DOHH2 (cell line): ENCODE measurements around the gene AGK.

ENCODE experiments used
- H3F3A ChIP-seq: fragments of 200-600 bp; sonication (generic), shearing (Covaris generic); 2 replicates; pipeline ENCODE4 v1.6.0; 2016; ENCODE audit warnings: antibody characterized with exemption, mild to moderate bottlenecking; ENCODE audit not compliant: control insufficient read depth, insufficient read depth
- H3K27ac ChIP-seq: fragments of 200-600 bp; sonication (generic); 2 replicates; pipeline ENCODE4 v1.5.1; 2014; ENCODE audit warnings: low read depth, mild to moderate bottlenecking, low read length, moderate library complexity
- H3K27me3 ChIP-seq: fragments of 200-600 bp; sonication (generic); 2 replicates; pipeline ENCODE4 v1.6.1; 2014; ENCODE audit warnings: mild to moderate bottlenecking, low read length, mixed read lengths; ENCODE audit not compliant: control insufficient read depth
- H3K36me3 ChIP-seq: fragments of 200-600 bp; sonication (generic); 2 replicates; pipeline ENCODE4 v1.6.1; 2014; ENCODE audit warnings: mild to moderate bottlenecking, low read length, moderate library complexity, mixed read lengths; ENCODE audit not compliant: control insufficient read depth
- H3K4me1 ChIP-seq: fragments of 200-600 bp; sonication (generic); 2 replicates; pipeline ENCODE4 v1.6.1; 2014; ENCODE audit warnings: mild to moderate bottlenecking, low read length, mixed read lengths; ENCODE audit not compliant: control insufficient read depth
- H3K4me2 ChIP-seq: fragments of 200-600 bp; sonication (generic); 2 replicates; pipeline ENCODE4 v1.6.0; 2014; ENCODE audit warnings: mild to moderate bottlenecking, low read length, moderate library complexity
- H3K4me3 ChIP-seq: fragments of 200-600 bp; sonication (generic); 2 replicates; pipeline ENCODE4 v1.5.1; 2014; ENCODE audit warnings: mild to moderate bottlenecking, low read length, mixed read lengths
- H3K79me2 ChIP-seq: fragments of 200-600 bp; sonication (generic); 2 replicates; pipeline ENCODE4 v1.6.1; 2014; ENCODE audit warnings: mild to moderate bottlenecking, low read length, mixed read lengths; ENCODE audit not compliant: control insufficient read depth
- H3K9me2 ChIP-seq: fragments of 200-600 bp; sonication (generic); replicated peaks from 2 replicates; pipeline ENCODE4 v1.6.1; 2014; ENCODE audit warnings: mild to moderate bottlenecking, low read length, mixed read lengths; ENCODE audit not compliant: control insufficient read depth
- H3K9me3 ChIP-seq: fragments of 200-600 bp; sonication (generic); 2 replicates; pipeline ENCODE4 v1.6.1; 2014; ENCODE audit warnings: antibody characterized with exemption, low read length, mixed read lengths; ENCODE audit not compliant: control insufficient read depth, insufficient read depth
- H4K20me1 ChIP-seq: fragments of 200-600 bp; sonication (generic); 2 replicates; pipeline ENCODE4 v1.6.0; 2014; ENCODE audit warnings: low read depth, mild to moderate bottlenecking, antibody characterized with exemption, low read length, moderate library complexity; ENCODE audit not compliant: control insufficient read depth, insufficient read depth
- CTCF ChIP-seq: fragments of 200-600 bp; sonication (generic); IDR thresholded peaks from one replicate; pipeline ENCODE4 v1.5.1; 2014; ENCODE audit warnings: antibody characterized with exemption, mild to moderate bottlenecking, low read depth, low read length; ENCODE audit not compliant: poor library complexity, severe bottlenecking
- EZH2phosphoT487 ChIP-seq: fragments of 200-600 bp; sonication (generic); IDR thresholded peaks from 2 replicates; pipeline ENCODE4 v1.6.1; 2017; ENCODE audit warnings: borderline replicate concordance, mild to moderate bottlenecking, antibody characterized with exemption, low read length, moderate library complexity, mixed read lengths

The AGK gene

GRCh38 chr7:141567432-141567831 lies 16.2 kb downstream of the AGK start:
- no peak overlapping the region for H3K4me3 ChIP-seq
- H3K79me2 ChIP-seq = peaks cover under 1% of the 10 kb centered on the region
- H3K27ac ChIP-seq = no peak overlapping the region
- 0 out of 2 replicates have a peak, but pooled peaks cover 4% of the 10 kb centered on the region for H3K9me3 ChIP-seq
- no peaks in the 10 kb centered on the region for H3F3A ChIP-seq
- no peak overlapping the region for H3K4me2 ChIP-seq
- peaks cover 65% of the 10 kb centered on the region for H3K36me3 ChIP-seq
- H3K27me3 ChIP-seq = no peaks in the 10 kb centered on the region
- no peaks in the 10 kb centered on the region for H3K9me2 ChIP-seq
- TF ChIP-seq CTCF (no peak), EZH2phosphoT487 (no peak)
- no peaks in the 10 kb centered on the region for H3K4me1 ChIP-seq
- H4K20me1 ChIP-seq = no peaks in the 10 kb centered on the region

DNA sequence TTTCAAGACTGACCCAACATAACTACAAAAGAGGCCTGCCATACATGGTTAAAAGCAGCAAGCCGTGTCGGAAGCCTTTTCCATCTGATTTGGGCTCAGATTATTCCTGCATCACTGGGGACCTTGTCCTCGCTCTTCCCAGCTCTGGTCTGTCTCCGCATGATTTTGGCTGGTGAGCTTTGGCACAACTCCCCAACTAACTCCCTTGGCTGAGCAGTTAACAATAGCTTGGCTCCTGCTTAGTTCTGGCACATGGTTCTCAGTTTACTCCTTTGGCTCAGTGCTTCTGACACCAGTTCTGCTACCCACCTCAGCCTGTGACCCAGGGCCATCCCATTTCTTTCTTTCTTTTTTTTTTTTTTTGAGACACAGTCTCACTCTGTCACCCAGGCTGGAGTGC lies 17.0 kb downstream of the AGK start:
- Histone ChIP-seq H3K27me3 (no peaks in the 10 kb centered on the region), H3K4me2 (no peak overlapping the region), H3K4me3 (no peak overlapping the region), H3K79me2 (no peaks in the 10 kb centered on the region), H4K20me1 (no peaks in the 10 kb centered on the region), H3K4me1 (no peaks in the 10 kb centered on the region), H3K9me2 (no peaks in the 10 kb centered on the region), H3K27ac (no peak overlapping the region), H3K36me3 (peaks cover 58% of the 10 kb centered on the region), H3F3A (no peaks in the 10 kb centered on the region), H3K9me3 (0 out of 2 replicates have a peak, but pooled peaks cover 4% of the 10 kb centered on the region)
- TF ChIP-seq EZH2phosphoT487 (no peak), CTCF (no peak)

GRCh38 chr7:141571059-141571458 lies 19.8 kb downstream of the AGK start:
- H4K20me1 ChIP-seq = no peaks in the 10 kb centered on the region
- H3K27me3 ChIP-seq = no peaks in the 10 kb centered on the region
- no peak overlapping the region for H3K4me2 ChIP-seq
- no peaks in the 10 kb centered on the region for H3K9me2 ChIP-seq
- no peak overlapping the region for H3K4me3 ChIP-seq
- no peak overlapping the region for H3K27ac ChIP-seq
- TF ChIP-seq CTCF (no peak), EZH2phosphoT487 (no peak)
- no peaks in the 10 kb centered on the region for H3K4me1 ChIP-seq
- H3F3A ChIP-seq = no peaks in the 10 kb centered on the region
- peaks cover 14% of the 10 kb centered on the region; the same call in 1 of the 2 replicates for H3K9me3 ChIP-seq
- H3K36me3 ChIP-seq = peaks cover 56% of the 10 kb centered on the region
- H3K79me2 ChIP-seq = peaks cover 5% of the 10 kb centered on the region
